HepG2 (cell line): ENCODE results near the gene SMIM13. TPM values are rescaled to one million over a fixed set of nuclear protein-coding genes. Genes with fewer than 3 reads are reported as not detected.

Experiments
- ATAC-seq: fragments of 200-7000 bp; cut with Tn5 transposase; 3 replicates; pipeline ENCODE4 v1.9.1; 2020; ENCODE audit warnings: mild to moderate bottlenecking, moderate library complexity
- BruUV-seq: library from RNA; stranded (reverse); fragments of 400-500 nt; replicated peaks from 2 replicates; lab custom pipeline; 2021; lab: Mats Ljungman, UMichigan
- CTCF ChIA-PET: fragments of 300-600 bp; formaldehyde crosslinking; extraction: SDS; loops from one replicate; lab custom pipeline; 2021; ENCODE audit warnings: low total read pairs, inconsistent platforms, low intra/inter-chr PET ratio; lab: Yijun Ruan, JAX
- POLR2A ChIA-PET: fragments of 350-600 bp; sonication (Branson Sonifier 250); formaldehyde crosslinking; loops from one replicate; lab custom pipeline; 2020; ENCODE audit warnings: antibody characterized with exemption, inconsistent platforms; lab: Yijun Ruan, JAX
- DNase-seq: peaks from one replicate; pipeline ENCODE4 v3.0.0-alpha.2; 2015; ENCODE audit warnings: low spot score
- FAIRE-seq: peaks from 3 replicates; lab custom pipeline; 2011; peaks lifted over from hg19 to GRCh38; lab: Jason Lieb, UNC
- H2AFZ ChIP-seq: one replicate; pipeline ENCODE4 v1.6.1; 2011; ENCODE audit warnings: low read length, inconsistent platforms
- H3K27ac ChIP-seq: fragments of 300-600 bp; 3 replicates; pipeline ENCODE4 v1.8.0; 2011; ENCODE audit warnings: mixed run types, mild to moderate bottlenecking, mixed read lengths, low read length, inconsistent platforms; ENCODE audit not compliant: insufficient read depth; ENCODE audit errors: extremely low read length
- H3K27me3 ChIP-seq, 2 experiments: fragments of 200-600 bp in 1 of 2; 2 replicates in 1 of 2; 3 replicates in 1 of 2; pipeline versions ENCODE4 v1.6.0 to v1.8.0; 2011; ENCODE audit warnings: low read length in 2 of 2, mild to moderate bottlenecking in 2 of 2, moderate library complexity in 2 of 2, inconsistent platforms in 1 of 2; ENCODE audit not compliant: insufficient read depth in 2 of 2, control insufficient read depth in 1 of 2
- H3K36me3 ChIP-seq, 2 experiments: fragments of 200-600 bp in 1 of 2; replicated peaks in 1 of 2; 2 replicates in 1 of 2; 3 replicates in 1 of 2; pipeline versions ENCODE4 v1.5.1 to v1.8.0; 2011; ENCODE audit warnings: low read length in 2 of 2, inconsistent platforms in 1 of 2; ENCODE audit not compliant: insufficient read depth in 2 of 2, control insufficient read depth in 1 of 2
- H3K4me1 ChIP-seq: 2 replicates; pipeline ENCODE4 v1.5.1; 2012; ENCODE audit warnings: low read length, inconsistent platforms; ENCODE audit not compliant: insufficient read depth
- H3K4me2 ChIP-seq: 2 replicates; pipeline ENCODE4 v1.6.0; 2011; ENCODE audit warnings: low read depth, low read length, inconsistent platforms
- H3K4me3 ChIP-seq, 3 experiments: fragments of 200-600 bp in 1 of 3; sonication (generic), shearing (Covaris generic) in 1 of 3; replicated peaks in 1 of 3; 2 replicates each; pipeline ENCODE4 v1.5.1; 2011 to 2016; ENCODE audit warnings: low read length in 3 of 3, inconsistent platforms in 2 of 3, low read depth in 2 of 3, mild to moderate bottlenecking in 2 of 3, control low read depth in 1 of 3, mixed read lengths in 1 of 3; ENCODE audit not compliant: insufficient read depth in 1 of 3
- H3K79me2 ChIP-seq: one replicate; pipeline ENCODE4 v1.6.1; 2011; ENCODE audit warnings: low read length, inconsistent platforms; ENCODE audit not compliant: insufficient read depth
- H3K9ac ChIP-seq: 2 replicates; pipeline ENCODE4 v1.6.0; 2011; ENCODE audit warnings: mild to moderate bottlenecking, low read depth, low read length, inconsistent platforms; ENCODE audit not compliant: insufficient read depth
- H3K9me3 ChIP-seq: 2 replicates; pipeline ENCODE4 v1.5.1; 2012; ENCODE audit warnings: mild to moderate bottlenecking, low read length
- H4K20me1 ChIP-seq: 2 replicates; pipeline ENCODE4 v1.6.0; 2011; ENCODE audit warnings: inconsistent platforms, mild to moderate bottlenecking, low read length, moderate library complexity; ENCODE audit not compliant: insufficient read depth
- CHCHD3 ChIP-seq: sonication (generic); formaldehyde crosslinking; IDR thresholded peaks from 2 replicates; pipeline ENCODE4 v1.8.0; 2022; ENCODE audit warnings: mild to moderate bottlenecking, missing genetic modification reagents, moderate library complexity
- HOXA5 ChIP-seq: sonication (generic); formaldehyde crosslinking; IDR thresholded peaks from 2 replicates; pipeline ENCODE4 v1.4.0; 2020; ENCODE audit warnings: missing genetic modification reagents
- ZBTB37 ChIP-seq: sonication (generic); formaldehyde crosslinking; IDR thresholded peaks from 2 replicates; pipeline ENCODE4 v1.4.0; 2020; ENCODE audit warnings: mild to moderate bottlenecking, missing genetic modification reagents
- ZNF501 ChIP-seq: sonication (generic); formaldehyde crosslinking; IDR thresholded peaks from 2 replicates; pipeline ENCODE4 v1.5.1; 2020; ENCODE audit warnings: mild to moderate bottlenecking, moderate library complexity, missing genetic modification reagents
- ZNF605 ChIP-seq: sonication (generic); formaldehyde crosslinking; IDR thresholded peaks from 2 replicates; pipeline ENCODE4 v1.8.0; 2022; ENCODE audit warnings: mild to moderate bottlenecking, missing genetic modification reagents
- WGBS: methylation state at CpG from one replicate; pipeline ENCODE4 v1.1.6; 2017; ENCODE audit warnings: low lambda C conversion rate; 5-methylcytosine and 5-hydroxymethylcytosine counted together
- in situ Hi-C: cut with HindIII; loops from 2 replicates; pipeline ENCODE4 v1.10.0; 2017; ENCODE audit warnings: low pct_unique_long_range_greater_than_20kb; ENCODE audit not compliant: extremely low pct_ligation_motif_present
- intact Hi-C: fragments of 100-400 bp; cut with micrococcal nuclease; formaldehyde crosslinking; loops from one replicate; pipeline ENCODE4 v1.10.0; 2022; ENCODE audit not compliant: unreplicated experiment
- polyA plus RNA-seq, 8 experiments: library from polyadenylated mRNA; depleted of rRNA in 3 of 8; stranded (reverse) in 7 of 8; unstranded in 1 of 8; fragments of >200 nt; fragmentation: Illumina TruSeq in 4 of 8; extraction: Trizol in 4 of 8; gene quantifications; 2 replicates each; pipeline versions ENCODE4 v1.2.1 to v1.2.3, GENCODE V29; 2011 to 2016; ENCODE audit warnings: low read depth in 4 of 8, missing spikeins in 1 of 8, mixed read lengths in 1 of 8; ENCODE audit not compliant: insufficient read depth in 1 of 8
- total RNA-seq, 5 experiments: library from RNA; depleted of rRNA; stranded (reverse); fragments of >200 nt; fragmentation: Illumina TruSeq; extraction: Trizol; gene quantifications; 2 replicates each; pipeline ENCODE4 v1.2.3, GENCODE V29; 2016; ENCODE audit warnings: low read depth in 1 of 5
- TF ChIP-seq, protein P1 (sequence below): sonication (generic); formaldehyde crosslinking; IDR thresholded peaks from 2 replicates; pipeline ENCODE4 v1.4.0; 2020; ENCODE audit warnings: missing genetic modification reagents

Gene SMIM13
- total and polyA plus RNA-seq, 2 of the 13 experiments (the other 11 are each of a cell fraction or from before 2014, with no cell fraction given), result 2.7 to 10.2 TPM

DNA sequence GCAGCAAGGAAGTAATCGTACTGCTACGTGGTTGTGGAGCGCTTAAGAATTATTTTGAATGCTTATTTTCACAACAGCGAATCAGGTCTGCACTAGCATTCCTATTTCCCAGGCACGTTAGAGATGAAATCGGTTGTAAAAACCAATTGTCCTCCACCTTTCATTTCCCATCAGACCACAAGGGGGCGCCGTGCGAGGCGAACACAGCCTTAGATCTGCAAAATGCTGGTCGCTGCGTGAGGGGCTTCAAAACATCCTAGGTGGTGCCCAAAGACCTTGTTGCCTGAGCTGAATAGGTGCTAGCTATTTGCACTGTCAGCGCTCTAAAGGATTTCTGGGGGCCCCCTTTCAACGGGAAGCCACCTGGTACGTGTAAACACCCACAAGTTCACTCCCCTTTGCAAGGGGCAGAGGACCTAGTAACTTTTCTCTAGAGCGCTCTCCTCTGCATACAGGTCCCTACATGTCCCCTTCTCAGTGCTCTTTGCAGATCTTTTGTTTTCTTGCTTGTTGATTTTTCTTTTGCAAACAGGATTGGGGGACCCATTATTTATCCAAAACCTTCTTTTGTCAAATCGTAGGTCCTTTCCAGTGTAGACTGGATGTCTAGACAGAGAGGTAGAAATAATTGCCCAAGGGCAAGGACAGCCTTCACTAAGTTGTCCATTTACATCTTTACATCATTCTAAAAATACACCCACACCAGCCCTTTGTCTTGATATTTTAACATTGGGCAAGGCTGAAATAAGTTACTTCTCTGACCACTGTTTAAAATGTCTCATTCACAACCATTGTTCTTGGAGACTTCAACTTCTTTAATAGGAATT is 79.1 kb downstream of the SMIM13 start (continued):
- TF ChIP-seq ZBTB37, result no peak

DNA sequence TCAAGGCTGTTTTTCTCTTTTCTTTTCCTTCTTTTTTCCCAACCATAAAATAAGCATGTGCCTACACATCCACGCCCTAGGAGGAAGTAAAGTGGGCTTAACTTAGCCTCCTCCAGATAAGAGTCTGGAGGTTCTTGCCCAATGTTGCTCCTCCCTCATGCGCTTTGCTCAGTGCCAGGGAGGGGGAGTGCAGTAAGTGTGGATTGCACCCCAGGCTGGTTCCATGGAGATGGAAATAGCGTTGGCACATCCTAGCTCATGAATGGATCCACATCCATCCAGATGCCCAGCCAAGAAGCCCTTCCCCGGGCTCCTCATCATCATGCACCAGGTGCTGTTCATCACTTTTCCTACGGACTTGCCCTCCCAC is 80.6 kb downstream of the SMIM13 start:
- Histone ChIP-seq H2AFZ (no peak overlapping the region), H3K36me3 (no peaks in the 10 kb centered on the region), H3K4me3 (no peak overlapping the region), H3K9ac (no peak overlapping the region), H3K27ac (no peak overlapping the region), H3K79me2 (no peaks in the 10 kb centered on the region), H3K27me3 (no peaks in the 10 kb centered on the region), H3K9me3 (no peaks in the 10 kb centered on the region), H4K20me1 (no peaks in the 10 kb centered on the region), H3K4me1 (peaks cover 45% of the 10 kb centered on the region), H3K4me2 (no peak overlapping the region)
- BruUV-seq, result no TSS peak
- in situ Hi-C loops, result loop anchor here (5.0 kb wide), 1 partner anchor 323 kb away; no protein-coding TSS in a partner anchor
- FAIRE-seq (no peak), DNase-seq (no peak), ATAC-seq (no peak)
- WGBS, result over 99% methylated on average over 5 of the region's 5 CpGs
- ChIA-PET POLR2A (interaction anchor here (0.7 to 4.3 kb wide), 3 partner anchors 23 to 58 kb away, joined by 3 to 17 read pairs (median 5); partner anchors contain the start of gene NEDD9), CTCF (interaction anchor here (4.4 kb wide), 1 partner anchor 322 kb away, joined by 65 read pairs; no protein-coding TSS in a partner anchor)
- TF ChIP-seq ZNF605 (CRISPR knock-in tag) (0 out of 2 replicates have a peak, but pooled peaks have one; percentile 20), HOXA5 (no peak), CHCHD3 (CRISPR knock-in tag) (no peak), ZNF501 (0 out of 2 replicates have a peak, but pooled peaks have one; percentile 12)
- TF ChIP-seq, protein P1, sequence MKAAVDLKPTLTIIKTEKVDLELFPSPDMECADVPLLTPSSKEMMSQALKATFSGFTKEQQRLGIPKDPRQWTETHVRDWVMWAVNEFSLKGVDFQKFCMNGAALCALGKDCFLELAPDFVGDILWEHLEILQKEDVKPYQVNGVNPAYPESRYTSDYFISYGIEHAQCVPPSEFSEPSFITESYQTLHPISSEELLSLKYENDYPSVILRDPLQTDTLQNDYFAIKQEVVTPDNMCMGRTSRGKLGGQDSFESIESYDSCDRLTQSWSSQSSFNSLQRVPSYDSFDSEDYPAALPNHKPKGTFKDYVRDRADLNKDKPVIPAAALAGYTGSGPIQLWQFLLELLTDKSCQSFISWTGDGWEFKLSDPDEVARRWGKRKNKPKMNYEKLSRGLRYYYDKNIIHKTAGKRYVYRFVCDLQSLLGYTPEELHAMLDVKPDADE (CRISPR knock-in tag), result no peak
- intact Hi-C loops, result loop anchor here (10.0 kb wide), 1 partner anchor 401 kb away; no protein-coding TSS in a partner anchor
